NCI-H1092 (cell line): Measurements from ENCODE around the gene LRFN2.

Experiments used
- DNase-seq: peaks from one replicate; lab custom pipeline; 2025; lab: John Stamatoyannopoulos, UW

LRFN2 gene

DNA sequence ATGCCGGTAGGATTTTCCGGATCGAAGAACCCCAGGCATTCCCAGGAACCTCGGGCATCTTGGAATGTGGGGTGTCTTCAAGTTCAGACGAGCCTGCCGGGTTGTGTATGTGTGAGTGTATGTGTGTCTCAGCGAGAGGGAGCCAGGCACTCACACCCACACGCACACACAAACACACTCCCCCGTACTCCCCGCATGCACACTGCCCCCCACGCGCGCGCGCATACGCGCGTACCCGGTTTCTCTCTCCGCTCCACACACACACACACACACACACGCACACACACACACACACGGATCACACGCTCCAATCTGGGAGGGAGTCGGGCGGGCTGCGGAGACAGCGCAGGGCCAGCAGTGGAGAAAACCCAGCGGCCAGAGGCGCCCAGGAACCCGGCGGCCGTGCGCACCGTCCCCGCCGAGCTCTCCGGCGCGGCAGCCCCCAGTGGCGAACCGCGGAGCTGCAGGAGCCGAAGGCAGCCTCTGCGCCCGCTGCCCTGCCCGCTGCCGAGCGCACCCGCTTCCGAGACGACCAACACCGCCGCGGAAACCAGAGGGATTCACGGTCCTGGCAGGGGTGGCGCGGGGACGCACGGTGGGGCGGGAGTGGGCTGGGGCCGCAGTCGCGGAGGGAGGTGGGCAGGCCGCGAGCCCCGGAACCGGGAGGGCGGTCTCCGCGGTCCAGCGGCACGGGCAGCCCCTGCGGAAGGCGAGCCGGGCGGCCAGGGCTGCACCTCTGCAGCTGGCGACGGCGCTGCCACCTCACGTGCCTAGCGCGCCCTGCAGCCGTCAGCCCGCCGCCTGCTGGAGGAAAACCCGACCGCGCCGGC is at the start of gene LRFN2:
Gene LRFN2 (minus strand): TSS at position 125 of the 830 bp plus-strand sequence.
- peak; percentile 65 for DNase-seq

DNA sequence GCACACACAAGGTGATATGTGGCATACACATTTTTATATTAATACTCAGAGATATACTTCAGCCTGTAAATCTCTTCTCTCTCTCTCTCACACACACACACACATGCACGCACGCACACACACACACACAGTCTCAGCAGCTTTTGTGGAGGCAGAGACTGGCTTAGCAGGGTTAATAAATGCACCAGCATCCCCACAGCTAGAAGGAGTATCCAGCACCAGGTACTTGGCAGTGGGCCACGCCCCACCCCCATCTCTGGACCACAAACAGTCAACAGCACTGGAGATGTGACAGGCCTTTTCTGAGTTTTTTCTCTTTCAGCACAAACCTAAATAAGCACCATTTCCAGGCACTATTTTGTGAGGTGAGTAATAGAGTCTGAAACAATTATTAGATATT is 47.3 kb upstream of the LRFN2 start:
- DNase-seq = peak; percentile 8

DNA sequence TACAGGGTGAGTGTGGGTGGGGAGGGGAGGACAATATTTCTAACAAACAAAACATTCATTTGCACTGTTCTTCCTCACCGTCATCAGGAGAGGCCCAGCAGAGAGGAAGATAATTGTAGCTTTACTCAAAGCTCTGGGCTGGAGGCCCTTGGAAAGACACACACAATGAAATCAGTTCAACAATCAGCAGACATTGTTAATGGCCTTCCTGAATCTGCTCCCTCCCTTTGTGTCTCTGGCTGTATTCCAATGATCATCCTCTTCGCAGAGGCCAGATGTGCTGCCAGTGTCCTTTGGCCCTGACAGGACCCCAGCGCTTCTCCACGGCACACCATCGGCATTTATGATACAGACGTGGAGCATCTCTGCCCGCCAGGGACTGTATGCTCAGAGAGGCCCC is 44.6 kb upstream of the LRFN2 start:
- peak; percentile 16 for DNase-seq

DNA sequence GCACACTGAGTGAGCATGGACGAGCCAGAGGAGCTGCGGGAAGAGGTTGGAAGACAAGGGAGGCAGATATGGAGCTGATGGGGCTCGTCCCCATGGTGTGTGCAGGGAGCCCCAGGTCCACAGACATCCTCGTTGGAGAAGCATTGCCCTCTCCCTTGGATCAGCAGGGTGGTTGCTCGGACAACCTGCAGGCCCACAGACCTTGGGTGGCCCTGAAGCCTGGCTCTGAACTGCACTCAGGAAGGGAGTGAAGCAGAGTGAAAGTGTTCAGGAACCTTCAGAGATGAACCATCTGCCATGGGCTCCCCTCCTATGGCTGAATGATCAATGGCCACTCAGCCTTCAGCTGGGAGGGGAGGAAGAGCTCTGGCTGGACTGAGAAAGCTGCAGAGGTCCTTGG is 43.3 kb upstream of the LRFN2 start:
- no peak for DNase-seq

DNA sequence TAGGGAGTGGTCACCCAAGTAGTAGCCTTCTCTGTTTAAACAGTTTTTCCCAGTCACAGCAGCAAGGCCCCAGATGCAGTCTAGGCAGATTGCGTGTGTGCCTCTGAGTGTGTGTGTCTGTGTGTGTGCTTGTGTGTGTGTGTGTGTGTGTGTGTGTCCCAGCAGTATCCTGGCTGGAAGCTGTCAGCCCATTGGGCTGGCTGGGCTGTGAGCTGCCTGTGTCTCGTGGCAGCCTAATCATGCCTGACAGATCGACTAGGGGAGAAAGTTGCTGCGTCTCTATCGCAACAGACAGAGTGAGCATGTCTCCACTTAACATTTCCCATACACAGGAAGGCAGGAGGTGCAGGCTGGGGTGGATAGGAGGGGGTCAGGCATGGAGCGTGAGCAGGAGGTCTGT is 42.9 kb upstream of the LRFN2 start:
- no peak for DNase-seq

DNA sequence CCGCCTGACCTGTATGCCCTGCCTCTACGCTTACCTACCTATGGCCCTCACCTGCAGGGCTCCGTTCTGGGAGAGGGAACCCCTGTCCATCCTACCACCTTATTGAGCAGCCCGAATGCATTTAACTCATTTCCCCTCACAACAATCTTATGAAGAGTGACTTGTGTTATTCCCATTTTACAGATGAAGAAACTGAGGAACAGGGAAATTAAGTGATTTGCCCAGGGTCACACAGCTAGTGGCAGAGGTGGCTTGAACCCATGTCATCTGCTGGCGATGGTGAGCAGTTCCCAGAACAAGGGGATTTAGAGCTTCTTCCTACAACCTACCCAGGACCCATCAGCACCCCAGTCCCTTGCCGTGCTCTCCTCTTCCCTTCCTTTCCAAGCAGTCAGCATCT is 42.3 kb upstream of the LRFN2 start:
- no peak for DNase-seq

DNA sequence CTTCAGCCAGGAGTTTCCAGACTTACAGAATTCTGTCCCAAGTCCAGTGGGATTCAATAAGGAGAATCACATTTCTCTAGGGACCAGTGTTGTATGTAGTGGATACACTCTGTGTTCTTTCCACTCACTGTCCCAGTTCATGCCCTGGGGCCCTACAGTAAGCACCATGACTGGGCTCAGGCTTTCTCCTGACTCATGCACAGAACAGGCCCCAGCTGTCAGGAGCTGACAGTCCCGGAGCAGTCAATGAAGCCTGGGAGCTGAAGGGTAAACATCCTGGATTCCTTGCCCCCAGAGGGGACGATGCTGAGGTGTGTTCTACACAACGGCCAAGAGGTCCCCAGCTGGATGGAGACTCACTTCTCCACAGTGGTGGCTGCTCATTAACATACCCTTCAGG is 40.2 kb upstream of the LRFN2 start:
- no peak for DNase-seq

DNA sequence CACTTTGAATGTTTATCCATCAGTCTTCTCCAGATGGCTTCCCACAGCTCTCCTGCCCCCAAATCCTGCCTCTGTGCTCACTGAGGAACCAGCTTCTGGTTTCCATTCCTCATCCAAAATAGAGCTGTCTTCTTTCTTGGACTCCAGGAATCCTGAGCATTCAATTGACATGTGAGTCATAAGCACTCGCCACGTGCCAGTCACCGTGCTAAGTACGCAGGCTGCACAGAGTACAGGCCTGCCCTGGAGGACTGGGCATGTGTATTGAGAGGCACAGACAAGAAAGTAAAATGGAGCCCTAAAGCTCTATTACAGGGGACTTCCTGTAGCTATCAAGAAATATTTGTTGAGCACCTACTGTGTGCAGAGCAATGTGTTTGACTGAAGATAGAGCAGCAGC is 39.7 kb upstream of the LRFN2 start:
- no peak for DNase-seq

DNA sequence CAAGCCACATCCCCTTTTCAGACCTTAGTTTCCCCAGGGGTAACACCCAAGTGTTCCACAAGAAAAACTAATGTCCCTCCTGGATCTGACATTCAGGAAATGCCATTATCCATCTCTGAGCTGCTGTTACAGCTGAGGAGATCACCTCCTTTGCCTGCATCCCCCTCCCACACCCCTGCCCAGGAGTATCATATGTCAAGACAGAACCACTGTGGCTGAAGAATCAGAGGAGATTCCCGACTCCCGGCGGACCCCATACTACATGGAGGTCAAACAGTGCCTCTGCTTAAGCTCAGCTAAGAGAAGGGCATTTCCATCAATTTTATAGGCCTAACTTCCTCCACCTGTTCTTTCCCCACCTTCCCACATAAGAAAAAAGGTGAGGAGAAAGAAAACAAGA is 36.8 kb upstream of the LRFN2 start:
- DNase-seq = no peak

DNA sequence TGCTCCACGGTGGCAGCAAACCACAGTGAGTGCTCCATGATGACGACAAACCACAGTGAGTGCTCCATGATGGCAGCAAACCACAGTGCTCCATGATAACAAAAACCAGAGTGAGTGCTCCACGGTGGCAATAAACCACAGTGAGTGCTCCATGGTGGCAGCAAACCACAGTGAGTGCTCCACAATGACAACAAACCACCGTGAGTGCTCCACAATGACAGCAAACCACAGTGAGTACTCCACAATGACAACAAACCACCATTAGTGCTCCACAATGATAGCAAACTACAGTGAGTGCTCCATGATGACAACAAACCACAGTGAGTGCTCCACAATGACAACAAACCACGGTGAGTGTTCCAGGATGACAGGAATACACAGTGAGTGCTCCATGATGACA is 36.0 kb upstream of the LRFN2 start:
- no peak for DNase-seq

DNA sequence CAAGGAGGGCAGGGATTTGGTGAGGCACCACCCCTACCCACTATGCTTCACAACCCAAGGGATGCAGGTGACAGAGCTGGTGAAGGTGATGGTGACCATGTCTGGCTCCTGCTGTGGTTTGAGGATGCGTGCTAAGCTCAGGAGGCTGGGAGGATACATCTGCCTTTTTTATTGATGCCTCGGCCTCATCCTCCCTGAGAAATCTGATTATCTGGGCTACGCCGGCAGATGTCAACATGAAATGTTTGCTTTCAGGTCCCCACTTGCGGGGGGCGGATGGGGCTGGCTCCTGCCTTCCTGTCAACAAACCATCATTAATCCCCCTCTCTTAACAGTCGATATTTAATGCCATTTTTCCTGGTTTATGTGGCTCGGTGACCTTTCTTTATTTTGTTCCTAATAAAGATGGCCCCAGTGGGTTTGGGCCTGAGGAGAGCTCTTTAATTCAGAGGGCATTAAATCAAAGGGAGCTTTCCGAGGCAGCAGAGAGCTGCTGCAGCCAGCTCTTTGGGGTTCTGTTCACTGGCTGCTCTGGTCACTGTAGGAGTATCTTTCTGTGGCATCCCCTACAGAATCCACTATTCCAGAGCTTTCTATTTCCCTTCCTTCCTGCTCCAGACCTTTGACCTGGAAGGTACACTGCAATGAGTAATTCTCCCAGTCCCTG is 33.5 kb upstream of the LRFN2 start:
- DNase-seq = no peak

DNA sequence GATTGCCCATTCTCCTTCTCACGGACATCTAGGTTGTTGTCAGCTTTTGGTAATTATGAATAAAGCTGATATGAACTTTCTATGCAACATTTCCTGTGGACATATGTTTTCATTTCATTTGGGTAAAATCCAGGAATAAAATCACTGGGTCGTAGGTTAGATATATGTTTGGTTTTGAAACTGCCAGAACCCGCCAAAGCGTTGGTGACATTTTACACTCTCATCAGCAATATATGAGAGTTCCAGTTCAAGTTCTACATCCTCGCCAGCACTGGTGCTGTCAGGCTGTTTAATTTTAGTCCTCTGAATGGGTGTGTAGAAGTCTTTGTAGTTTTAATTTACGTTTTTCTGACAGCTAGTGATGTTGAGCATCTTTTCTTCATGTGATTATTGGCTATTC is 27.5 kb upstream of the LRFN2 start:
- no peak for DNase-seq

DNA sequence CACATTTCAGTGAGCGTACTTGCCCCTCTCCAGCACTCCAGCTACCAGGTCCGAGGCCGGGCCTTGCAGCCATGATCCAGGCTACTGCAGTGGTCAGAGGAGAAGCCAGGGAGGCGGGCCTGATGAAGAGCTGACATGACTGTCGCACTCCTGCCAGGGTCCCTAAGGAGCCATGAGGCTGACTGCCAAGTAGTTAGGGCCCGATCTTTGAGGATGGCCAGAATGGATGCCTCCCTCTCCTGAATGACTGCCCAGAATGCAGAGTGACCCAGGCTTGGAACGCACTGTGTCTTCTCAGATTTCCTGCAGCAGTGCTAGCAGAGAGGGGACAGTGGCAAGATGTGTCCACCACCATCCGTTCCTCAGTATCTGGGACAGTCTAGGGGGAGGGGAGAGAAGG is 24.7 kb upstream of the LRFN2 start:
- no peak for DNase-seq

DNA sequence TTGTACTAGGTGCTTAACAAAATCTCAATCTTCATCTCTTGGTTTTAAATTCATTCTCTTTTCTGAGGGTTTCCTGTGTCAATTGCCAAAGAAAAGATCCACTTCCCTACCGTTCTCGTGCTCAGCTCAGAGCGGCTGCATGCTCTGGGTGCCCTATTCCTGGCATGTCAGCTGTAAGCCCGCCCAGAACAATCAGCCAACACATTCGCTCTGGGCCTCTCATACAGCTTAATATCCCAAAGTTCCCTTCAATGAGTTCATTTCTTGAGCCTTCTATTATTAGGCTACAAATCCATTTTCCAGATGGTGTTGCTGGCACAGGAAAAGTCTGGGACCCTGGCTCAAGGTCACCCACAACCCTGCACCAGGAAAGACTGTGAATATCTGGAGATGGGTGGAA is 24.3 kb upstream of the LRFN2 start:
- no peak for DNase-seq

DNA sequence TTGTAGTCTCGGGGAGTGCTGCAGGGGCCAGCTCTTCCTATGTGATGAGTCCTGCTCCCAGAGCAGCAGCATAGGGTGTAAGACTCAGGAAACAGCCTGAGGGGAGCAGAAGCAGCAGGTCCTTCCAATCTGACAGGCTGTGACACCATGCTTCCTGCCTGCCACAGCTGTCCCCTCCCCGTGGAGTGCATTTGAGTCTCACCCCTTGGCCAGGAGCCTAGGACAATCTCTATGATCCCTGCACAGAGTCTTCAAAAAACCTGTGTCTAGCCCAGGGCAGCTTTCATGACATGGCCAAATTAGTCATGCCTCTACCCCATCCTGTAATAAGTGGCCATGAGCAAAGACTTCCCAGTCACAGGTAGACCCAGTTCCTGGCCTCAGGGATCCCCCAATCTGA is 23.1 kb upstream of the LRFN2 start:
- DNase-seq = no peak

DNA sequence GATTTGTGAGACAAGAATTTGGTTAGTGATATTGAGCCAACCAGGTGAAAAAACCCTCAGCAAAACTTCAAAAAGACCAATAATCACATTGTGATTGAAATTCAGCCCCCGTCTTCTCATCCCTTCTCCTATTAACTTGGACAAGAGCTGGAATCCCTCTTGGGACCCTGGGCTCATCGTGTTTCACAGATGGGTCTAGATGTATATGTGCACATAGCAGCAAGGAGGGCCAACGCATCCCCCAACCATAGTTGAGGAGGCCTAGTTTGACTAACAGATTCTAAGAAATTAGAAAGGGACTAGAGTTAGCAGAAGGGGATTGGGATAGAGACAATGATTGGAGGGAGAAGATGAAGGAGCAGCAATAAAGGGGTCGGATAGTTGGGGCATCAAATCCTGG is 19.8 kb upstream of the LRFN2 start:
- no peak for DNase-seq

DNA sequence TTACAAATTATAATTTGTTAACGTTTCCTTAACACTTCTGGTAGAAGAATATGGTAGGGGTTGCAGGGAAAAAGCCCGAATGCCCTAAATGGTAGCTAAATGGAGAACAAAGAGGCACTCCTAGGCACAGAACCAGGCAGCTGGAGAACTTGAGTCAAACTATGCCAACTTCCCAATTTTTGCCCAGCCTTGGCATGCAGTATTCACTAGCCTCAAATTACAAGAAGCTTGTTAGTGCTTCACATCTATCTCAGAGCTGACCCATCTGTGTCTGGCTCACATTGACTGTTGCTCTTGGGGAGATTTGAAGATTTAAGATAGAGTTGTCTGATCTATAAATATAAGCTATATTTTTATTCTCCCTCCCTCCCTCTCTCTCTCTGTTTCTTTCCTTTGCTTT is 19.4 kb upstream of the LRFN2 start:
- no peak for DNase-seq

DNA sequence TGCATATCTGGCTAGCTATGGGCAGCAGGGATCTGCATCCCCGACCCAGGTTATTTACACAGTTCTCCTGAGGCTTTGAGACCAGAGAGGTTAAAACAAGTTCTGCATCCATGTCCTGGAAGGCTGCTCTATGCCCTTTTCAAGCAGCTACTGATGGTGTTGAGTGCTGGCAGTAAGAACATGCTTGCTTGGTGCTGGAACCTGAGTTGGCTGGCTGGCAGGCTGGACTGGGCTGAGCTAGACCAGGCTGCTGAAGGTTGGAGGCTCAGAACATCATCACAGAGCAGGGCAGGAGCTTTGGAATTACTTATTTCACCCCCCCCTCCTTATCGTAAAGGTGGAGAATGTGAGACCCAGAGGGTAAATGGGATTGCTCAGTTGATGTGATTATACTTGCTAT is 16.9 kb upstream of the LRFN2 start:
- no peak for DNase-seq

DNA sequence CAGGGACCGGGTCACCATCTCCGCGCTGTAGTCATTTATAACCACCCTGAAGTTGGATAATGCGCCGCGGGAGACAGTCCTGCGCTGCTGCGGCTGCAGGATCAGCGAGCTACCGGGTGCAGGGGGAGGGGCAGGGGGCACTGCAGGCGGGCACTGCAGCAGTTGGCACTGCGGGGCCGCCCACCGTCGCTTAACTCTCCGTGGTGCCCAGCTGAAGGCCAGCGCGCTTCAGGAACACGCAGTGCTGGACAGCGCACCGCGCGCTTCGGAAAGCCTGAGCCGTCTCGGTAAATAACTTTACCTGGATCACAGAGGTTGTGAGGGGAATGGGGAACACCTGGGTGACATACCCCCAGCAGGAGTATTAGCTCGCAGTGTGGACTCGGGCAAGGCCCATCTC is 12.4 kb upstream of the LRFN2 start:
- no peak for DNase-seq

DNA sequence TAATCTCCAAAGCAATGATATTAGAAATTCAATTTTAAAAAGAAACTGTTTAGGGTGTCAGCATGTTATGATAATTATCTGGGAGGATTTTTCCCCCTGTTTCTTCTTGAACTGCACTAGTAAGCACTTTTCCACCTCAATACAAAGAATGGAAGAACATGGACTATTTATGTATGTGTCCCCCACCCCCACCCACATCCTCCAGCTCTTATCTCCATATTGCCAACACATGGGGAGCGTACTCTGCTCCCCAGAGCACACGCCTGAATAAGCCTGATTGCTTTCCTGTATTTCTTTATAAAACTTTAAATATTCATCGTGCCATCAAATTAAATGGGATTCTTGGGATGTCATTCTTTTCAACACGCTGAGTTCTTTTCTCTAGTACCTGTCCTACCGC is 11.4 kb upstream of the LRFN2 start:
- no peak for DNase-seq

DNA sequence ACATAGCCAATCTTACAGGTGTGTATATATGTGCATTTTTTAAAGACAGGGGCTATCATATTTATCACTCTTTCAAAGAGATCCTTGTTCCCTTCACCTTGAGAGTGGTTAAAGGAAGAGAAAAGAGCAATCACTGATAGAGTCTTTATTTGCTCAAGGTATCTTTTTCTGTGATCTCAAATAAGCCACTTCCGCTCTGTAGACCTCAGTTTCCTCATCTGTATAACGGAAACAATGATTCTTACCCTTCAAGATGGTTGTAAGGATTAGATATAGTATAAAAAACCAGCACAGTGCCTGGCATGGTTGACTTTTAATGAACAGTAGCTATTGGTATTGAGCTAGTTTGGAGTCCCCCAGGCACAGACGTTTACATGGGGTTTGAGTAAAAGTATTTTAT is 10.1 kb upstream of the LRFN2 start:
- no peak for DNase-seq

DNA sequence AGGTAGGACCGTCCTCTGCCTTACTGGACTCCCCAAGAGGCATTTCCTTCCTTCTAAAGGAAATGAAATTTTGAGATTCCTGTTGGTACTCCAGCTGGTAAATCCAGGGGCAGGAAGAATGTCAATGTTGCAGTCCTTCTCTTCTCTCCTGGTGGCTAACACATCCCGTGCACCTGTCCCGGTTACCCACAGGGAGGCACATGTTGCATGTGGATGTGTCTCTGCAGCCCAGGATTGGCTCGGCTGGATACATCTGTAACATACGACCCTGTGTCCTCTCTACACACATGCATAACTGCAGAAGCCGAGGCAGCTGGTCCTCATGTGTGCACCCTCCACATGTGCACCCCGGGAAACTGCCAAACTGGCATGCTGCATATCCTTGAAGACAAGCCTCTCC is 1.3 kb upstream of the LRFN2 start:
- no peak for DNase-seq

DNA sequence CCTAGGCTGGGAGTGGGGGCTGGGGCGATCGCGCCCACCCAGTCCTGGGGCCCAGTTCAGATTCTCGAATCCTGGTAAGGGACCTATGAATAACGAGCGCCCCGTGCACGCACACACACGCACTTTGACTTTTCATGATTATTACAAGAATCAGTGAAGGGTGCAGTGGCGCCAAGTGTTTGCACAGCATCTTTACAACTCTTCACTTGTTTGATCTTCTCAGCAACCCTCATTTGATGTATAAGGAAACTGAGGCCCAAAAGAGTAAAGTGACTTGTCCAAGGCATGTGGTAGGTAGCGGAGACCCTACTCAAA is 863 bp upstream of the LRFN2 start:
- DNase-seq = no peak
